ENCODE measurements around the gene POMC. TPM values are rescaled to one million over a fixed set of nuclear protein-coding genes. Genes with fewer than 3 reads are reported as not detected.

The POMC gene
- polyA plus RNA-seq, 1 donor from 2014 or later, result not detected

- H3K36me3 ChIP-seq (ENCODE audit: insufficient read depth, low read length), result no peaks in the 10 kb centered on the region
- no peak overlapping the region for H3K4me2 ChIP-seq (ENCODE audit: low read length)
- H3K9me2 ChIP-seq (ENCODE audit: insufficient read depth, low read length), result no peaks in the 10 kb centered on the region
- H3K79me2 ChIP-seq (replicated peaks; ENCODE audit: insufficient read depth, low read length), result no peaks in the 10 kb centered on the region
- H3K27me3 ChIP-seq (ENCODE audit: insufficient read depth, low read depth, low read length), result peaks cover 15% of the 10 kb centered on the region
- H2AFZ ChIP-seq (ENCODE audit: low read depth, low read length), result no peak overlapping the region
- no peaks in the 10 kb centered on the region for H3F3A ChIP-seq (ENCODE audit: insufficient read depth, low read length, poor library complexity, severe bottlenecking)
- no peaks in the 10 kb centered on the region for H4K20me1 ChIP-seq (ENCODE audit: insufficient read depth)
- no peak overlapping the region for H3K9ac ChIP-seq (ENCODE audit: low read length)
- H3K27ac ChIP-seq (ENCODE audit: low read length), result no peak overlapping the region
- no peak for TF ChIP-seq SMC3 (conservative IDR thresholded peaks at IDR 0.05; ENCODE audit: poor library complexity)
- TF ChIP-seq, protein P1, sequence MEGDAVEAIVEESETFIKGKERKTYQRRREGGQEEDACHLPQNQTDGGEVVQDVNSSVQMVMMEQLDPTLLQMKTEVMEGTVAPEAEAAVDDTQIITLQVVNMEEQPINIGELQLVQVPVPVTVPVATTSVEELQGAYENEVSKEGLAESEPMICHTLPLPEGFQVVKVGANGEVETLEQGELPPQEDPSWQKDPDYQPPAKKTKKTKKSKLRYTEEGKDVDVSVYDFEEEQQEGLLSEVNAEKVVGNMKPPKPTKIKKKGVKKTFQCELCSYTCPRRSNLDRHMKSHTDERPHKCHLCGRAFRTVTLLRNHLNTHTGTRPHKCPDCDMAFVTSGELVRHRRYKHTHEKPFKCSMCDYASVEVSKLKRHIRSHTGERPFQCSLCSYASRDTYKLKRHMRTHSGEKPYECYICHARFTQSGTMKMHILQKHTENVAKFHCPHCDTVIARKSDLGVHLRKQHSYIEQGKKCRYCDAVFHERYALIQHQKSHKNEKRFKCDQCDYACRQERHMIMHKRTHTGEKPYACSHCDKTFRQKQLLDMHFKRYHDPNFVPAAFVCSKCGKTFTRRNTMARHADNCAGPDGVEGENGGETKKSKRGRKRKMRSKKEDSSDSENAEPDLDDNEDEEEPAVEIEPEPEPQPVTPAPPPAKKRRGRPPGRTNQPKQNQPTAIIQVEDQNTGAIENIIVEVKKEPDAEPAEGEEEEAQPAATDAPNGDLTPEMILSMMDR (IDR thresholded peaks at IDR 0.05; ENCODE audit: poor library complexity, severe bottlenecking), result no peak
- no peak for TF ChIP-seq RAD21 (conservative IDR thresholded peaks at IDR 0.05)
- TF ChIP-seq EP300 (conservative IDR thresholded peaks at IDR 0.05; ENCODE audit: poor library complexity, severe bottlenecking), result no peak
- no peak for TF ChIP-seq TAF1 (IDR thresholded peaks at IDR 0.05; ENCODE audit: low read depth)
- TF ChIP-seq POLR2AphosphoS5 (IDR thresholded peaks at IDR 0.05), result no peak
- TF ChIP-seq, protein P2, sequence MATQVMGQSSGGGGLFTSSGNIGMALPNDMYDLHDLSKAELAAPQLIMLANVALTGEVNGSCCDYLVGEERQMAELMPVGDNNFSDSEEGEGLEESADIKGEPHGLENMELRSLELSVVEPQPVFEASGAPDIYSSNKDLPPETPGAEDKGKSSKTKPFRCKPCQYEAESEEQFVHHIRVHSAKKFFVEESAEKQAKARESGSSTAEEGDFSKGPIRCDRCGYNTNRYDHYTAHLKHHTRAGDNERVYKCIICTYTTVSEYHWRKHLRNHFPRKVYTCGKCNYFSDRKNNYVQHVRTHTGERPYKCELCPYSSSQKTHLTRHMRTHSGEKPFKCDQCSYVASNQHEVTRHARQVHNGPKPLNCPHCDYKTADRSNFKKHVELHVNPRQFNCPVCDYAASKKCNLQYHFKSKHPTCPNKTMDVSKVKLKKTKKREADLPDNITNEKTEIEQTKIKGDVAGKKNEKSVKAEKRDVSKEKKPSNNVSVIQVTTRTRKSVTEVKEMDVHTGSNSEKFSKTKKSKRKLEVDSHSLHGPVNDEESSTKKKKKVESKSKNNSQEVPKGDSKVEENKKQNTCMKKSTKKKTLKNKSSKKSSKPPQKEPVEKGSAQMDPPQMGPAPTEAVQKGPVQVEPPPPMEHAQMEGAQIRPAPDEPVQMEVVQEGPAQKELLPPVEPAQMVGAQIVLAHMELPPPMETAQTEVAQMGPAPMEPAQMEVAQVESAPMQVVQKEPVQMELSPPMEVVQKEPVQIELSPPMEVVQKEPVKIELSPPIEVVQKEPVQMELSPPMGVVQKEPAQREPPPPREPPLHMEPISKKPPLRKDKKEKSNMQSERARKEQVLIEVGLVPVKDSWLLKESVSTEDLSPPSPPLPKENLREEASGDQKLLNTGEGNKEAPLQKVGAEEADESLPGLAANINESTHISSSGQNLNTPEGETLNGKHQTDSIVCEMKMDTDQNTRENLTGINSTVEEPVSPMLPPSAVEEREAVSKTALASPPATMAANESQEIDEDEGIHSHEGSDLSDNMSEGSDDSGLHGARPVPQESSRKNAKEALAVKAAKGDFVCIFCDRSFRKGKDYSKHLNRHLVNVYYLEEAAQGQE (IDR thresholded peaks at IDR 0.05; ENCODE audit: borderline replicate concordance), result no peak
- no peak for TF ChIP-seq EZH2 (IDR thresholded peaks at IDR 0.05; ENCODE audit: borderline replicate concordance, insufficient read depth, low read length, poor library complexity, severe bottlenecking)
- TF ChIP-seq MXI1 (conservative IDR thresholded peaks at IDR 0.05; ENCODE audit: poor library complexity, severe bottlenecking), result no peak
- H3K9me3 ChIP-seq (ENCODE audit: low read length), result no peaks in the 10 kb centered on the region
- no peak overlapping the region for H3K4me3 ChIP-seq (ENCODE audit: low read length)
Observed at GRCh38 chr2:25173719-25174118, 5.3 kb upstream of the POMC start.

DNA sequence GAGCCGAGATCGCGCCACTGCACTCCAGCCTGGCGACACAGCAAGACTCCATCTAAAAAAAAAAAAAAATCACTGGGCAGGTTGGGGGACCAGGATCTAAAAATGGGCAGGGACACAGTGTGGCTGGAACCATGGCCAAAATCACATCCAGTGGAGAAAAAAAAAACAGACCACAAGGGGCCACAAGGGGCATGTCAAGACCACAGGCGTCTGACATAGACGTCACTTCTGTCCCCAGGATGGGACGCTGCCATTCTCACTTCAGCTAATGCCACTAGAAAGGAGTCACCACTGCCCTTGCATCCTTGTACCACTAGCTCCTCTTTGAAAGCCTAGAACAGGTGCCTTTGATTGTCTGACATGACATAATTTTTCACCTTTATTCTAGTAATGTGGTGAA lies 2.5 kb upstream of the POMC start:
- H3K27me3 ChIP-seq (ENCODE audit: insufficient read depth, low read depth, low read length), result peaks cover 41% of the 10 kb centered on the region

More for the DNA sequence above, 2.5 kb upstream of the POMC start:
- Histone ChIP-seq H3K79me2 (replicated peaks; ENCODE audit: insufficient read depth, low read length) (no peaks in the 10 kb centered on the region), H3F3A (ENCODE audit: insufficient read depth, low read length, poor library complexity, severe bottlenecking) (no peaks in the 10 kb centered on the region), H2AFZ (ENCODE audit: low read depth, low read length) (no peak overlapping the region), H3K4me3 (ENCODE audit: low read length) (no peak overlapping the region), H3K4me2 (ENCODE audit: low read length) (no peak overlapping the region), H3K27ac (ENCODE audit: low read length) (no peak overlapping the region), H3K9ac (ENCODE audit: low read length) (no peak overlapping the region), H4K20me1 (ENCODE audit: insufficient read depth) (no peaks in the 10 kb centered on the region), H3K9me3 (ENCODE audit: low read length) (no peaks in the 10 kb centered on the region), H3K9me2 (ENCODE audit: insufficient read depth, low read length) (no peaks in the 10 kb centered on the region), H3K36me3 (ENCODE audit: insufficient read depth, low read length) (no peaks in the 10 kb centered on the region)
- TF ChIP-seq EZH2 (IDR thresholded peaks at IDR 0.05; ENCODE audit: borderline replicate concordance, insufficient read depth, low read length, poor library complexity, severe bottlenecking), result no peak
- TF ChIP-seq EP300 (conservative IDR thresholded peaks at IDR 0.05; ENCODE audit: poor library complexity, severe bottlenecking), result no peak
- TF ChIP-seq, protein P2 (IDR thresholded peaks at IDR 0.05; ENCODE audit: borderline replicate concordance), result no peak
- TF ChIP-seq SMC3 (conservative IDR thresholded peaks at IDR 0.05; ENCODE audit: poor library complexity), result no peak
- TF ChIP-seq POLR2AphosphoS5 (IDR thresholded peaks at IDR 0.05), result no peak
- TF ChIP-seq, protein P1 (IDR thresholded peaks at IDR 0.05; ENCODE audit: poor library complexity, severe bottlenecking), result no peak
- no peak for TF ChIP-seq TAF1 (IDR thresholded peaks at IDR 0.05; ENCODE audit: low read depth)
- TF ChIP-seq MXI1 (conservative IDR thresholded peaks at IDR 0.05; ENCODE audit: poor library complexity, severe bottlenecking), result no peak
- TF ChIP-seq RAD21 (conservative IDR thresholded peaks at IDR 0.05), result no peak

Data from neural cell (in vitro differentiated cells).